ENCODE results near the gene ADGRG6. TPM values are rescaled to one million over a fixed set of nuclear protein-coding genes. Genes with fewer than 3 reads are reported as not detected.

Gene ADGRG6
- total and polyA plus RNA-seq, 4 donors, result 18.7 to 110 (median 45.7) TPM

DNA sequence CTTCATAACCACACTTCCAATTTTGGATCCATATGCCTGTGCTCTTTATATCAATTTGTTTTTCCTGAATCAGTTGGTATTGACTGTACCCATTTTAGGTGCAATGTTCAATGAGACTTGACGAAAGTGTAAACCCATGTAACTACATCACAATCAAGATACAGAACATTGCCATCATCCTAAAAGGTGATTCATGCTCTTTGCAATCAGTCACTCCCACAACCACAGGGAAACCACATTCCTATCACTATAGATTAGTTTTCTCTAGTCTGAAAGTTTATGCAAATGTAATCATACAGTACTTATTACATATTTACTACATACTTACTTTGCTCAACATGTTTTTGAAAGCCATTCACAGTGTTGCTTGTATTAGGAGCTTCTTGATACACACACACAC lies 167.4 kb downstream of the ADGRG6 start:
- Histone ChIP-seq H3K4me1 (ENCODE audit: control insufficient read depth in 4 of 4, insufficient read depth in 4 of 4, low read length in 3 of 4) (no peaks in the 10 kb centered on the region), H3K9ac (ENCODE audit: low read depth in 1 of 2, low read length in 2 of 2) (no peak overlapping the region), H3K4me3 (ENCODE audit: low read depth in 1 of 3, low read length in 3 of 3) (no peak overlapping the region), H3K27ac (ENCODE audit: low read depth in 1 of 2, low read length in 2 of 2) (no peak overlapping the region), H3K9me3 (ENCODE audit: control insufficient read depth in 4 of 4, low read length in 3 of 4) (peaks cover 0 to 3% (median 0%) of the 10 kb centered on the region in 4 donors), H3K36me3 (ENCODE audit: control insufficient read depth in 4 of 4, insufficient read depth in 3 of 4, low read depth in 1 of 4, low read length in 3 of 4) (no peaks in the 10 kb centered on the region), H3K27me3 (ENCODE audit: control insufficient read depth in 4 of 4, insufficient read depth in 4 of 4, low read length in 3 of 4) (no peaks in the 10 kb centered on the region)
- no peak for DNase-seq (ENCODE audit: low spot score)
- TF ChIP-seq YY1 (IDR thresholded peaks at IDR 0.05) (no peak), HNF4G (IDR thresholded peaks at IDR 0.05) (no peak), SP1 (IDR thresholded peaks at IDR 0.05) (no peak), EGR1 (IDR thresholded peaks at IDR 0.05; ENCODE audit: low read depth in 2 of 2) (no peak), FOXA2 (IDR thresholded peaks at IDR 0.05) (no peak), JUND (IDR thresholded peaks at IDR 0.05) (no peak), RXRA (IDR thresholded peaks at IDR 0.05) (no peak), GABPA (IDR thresholded peaks at IDR 0.05 in 1 of 2, conservative IDR thresholded peaks at IDR 0.05 in 1 of 2) (no peak), NR2F2 (IDR thresholded peaks at IDR 0.05) (no peak)
- TF ChIP-seq, protein P1, sequence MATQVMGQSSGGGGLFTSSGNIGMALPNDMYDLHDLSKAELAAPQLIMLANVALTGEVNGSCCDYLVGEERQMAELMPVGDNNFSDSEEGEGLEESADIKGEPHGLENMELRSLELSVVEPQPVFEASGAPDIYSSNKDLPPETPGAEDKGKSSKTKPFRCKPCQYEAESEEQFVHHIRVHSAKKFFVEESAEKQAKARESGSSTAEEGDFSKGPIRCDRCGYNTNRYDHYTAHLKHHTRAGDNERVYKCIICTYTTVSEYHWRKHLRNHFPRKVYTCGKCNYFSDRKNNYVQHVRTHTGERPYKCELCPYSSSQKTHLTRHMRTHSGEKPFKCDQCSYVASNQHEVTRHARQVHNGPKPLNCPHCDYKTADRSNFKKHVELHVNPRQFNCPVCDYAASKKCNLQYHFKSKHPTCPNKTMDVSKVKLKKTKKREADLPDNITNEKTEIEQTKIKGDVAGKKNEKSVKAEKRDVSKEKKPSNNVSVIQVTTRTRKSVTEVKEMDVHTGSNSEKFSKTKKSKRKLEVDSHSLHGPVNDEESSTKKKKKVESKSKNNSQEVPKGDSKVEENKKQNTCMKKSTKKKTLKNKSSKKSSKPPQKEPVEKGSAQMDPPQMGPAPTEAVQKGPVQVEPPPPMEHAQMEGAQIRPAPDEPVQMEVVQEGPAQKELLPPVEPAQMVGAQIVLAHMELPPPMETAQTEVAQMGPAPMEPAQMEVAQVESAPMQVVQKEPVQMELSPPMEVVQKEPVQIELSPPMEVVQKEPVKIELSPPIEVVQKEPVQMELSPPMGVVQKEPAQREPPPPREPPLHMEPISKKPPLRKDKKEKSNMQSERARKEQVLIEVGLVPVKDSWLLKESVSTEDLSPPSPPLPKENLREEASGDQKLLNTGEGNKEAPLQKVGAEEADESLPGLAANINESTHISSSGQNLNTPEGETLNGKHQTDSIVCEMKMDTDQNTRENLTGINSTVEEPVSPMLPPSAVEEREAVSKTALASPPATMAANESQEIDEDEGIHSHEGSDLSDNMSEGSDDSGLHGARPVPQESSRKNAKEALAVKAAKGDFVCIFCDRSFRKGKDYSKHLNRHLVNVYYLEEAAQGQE (IDR thresholded peaks at IDR 0.05), result no peak
- TF ChIP-seq, protein P2, sequence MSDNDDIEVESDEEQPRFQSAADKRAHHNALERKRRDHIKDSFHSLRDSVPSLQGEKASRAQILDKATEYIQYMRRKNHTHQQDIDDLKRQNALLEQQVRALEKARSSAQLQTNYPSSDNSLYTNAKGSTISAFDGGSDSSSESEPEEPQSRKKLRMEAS (IDR thresholded peaks at IDR 0.05), result no peak
- 77% methylated on average over 1 of the region's 1 CpG for WGBS

DNA sequence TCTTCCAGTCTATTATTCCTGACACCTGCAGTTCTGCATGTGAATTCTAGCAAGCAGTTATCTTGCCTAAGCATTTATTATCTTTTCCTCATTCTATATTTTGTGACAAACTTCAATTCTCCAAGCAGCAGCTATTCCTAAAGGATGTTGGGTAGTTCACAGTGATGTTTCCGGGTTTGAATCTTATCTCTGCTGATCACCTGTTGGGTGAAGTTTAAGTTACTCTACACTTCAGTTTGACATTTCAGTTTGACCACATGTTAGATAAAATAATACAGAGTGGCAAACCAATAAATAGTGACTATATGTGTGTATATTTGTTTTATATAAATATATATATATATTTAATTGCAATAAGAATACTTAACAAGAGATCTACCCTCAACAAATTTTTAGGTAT lies 168.6 kb downstream of the ADGRG6 start:
- no peak overlapping the region for H3K27ac ChIP-seq (ENCODE audit: low read depth in 1 of 2, low read length in 2 of 2)
- 64% methylated on average over 1 of the region's 1 CpG for WGBS
- peaks cover 0 to 3% (median 0%) of the 10 kb centered on the region in 4 donors for H3K9me3 ChIP-seq (ENCODE audit: control insufficient read depth in 4 of 4, low read length in 3 of 4)
- no peak overlapping the region for H3K4me3 ChIP-seq (ENCODE audit: low read depth in 1 of 3, low read length in 3 of 3)
- H3K36me3 ChIP-seq (ENCODE audit: control insufficient read depth in 4 of 4, insufficient read depth in 3 of 4, low read depth in 1 of 4, low read length in 3 of 4), result no peaks in the 10 kb centered on the region
- H3K27me3 ChIP-seq (ENCODE audit: control insufficient read depth in 4 of 4, insufficient read depth in 4 of 4, low read length in 3 of 4), result no peaks in the 10 kb centered on the region
- no peak for DNase-seq (ENCODE audit: low spot score)
- TF ChIP-seq FOXA2 (IDR thresholded peaks at IDR 0.05) (no peak), HNF4G (IDR thresholded peaks at IDR 0.05) (no peak), JUND (IDR thresholded peaks at IDR 0.05) (no peak), SP1 (IDR thresholded peaks at IDR 0.05) (no peak), GABPA (IDR thresholded peaks at IDR 0.05 in 1 of 2, conservative IDR thresholded peaks at IDR 0.05 in 1 of 2) (no peak), RXRA (IDR thresholded peaks at IDR 0.05) (no peak), RAD21 (IDR thresholded peaks at IDR 0.05) (no peak), YY1 (IDR thresholded peaks at IDR 0.05) (no peak), NR2F2 (IDR thresholded peaks at IDR 0.05) (no peak)
- TF ChIP-seq, protein P3, sequence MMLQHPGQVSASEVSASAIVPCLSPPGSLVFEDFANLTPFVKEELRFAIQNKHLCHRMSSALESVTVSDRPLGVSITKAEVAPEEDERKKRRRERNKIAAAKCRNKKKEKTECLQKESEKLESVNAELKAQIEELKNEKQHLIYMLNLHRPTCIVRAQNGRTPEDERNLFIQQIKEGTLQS (IDR thresholded peaks at IDR 0.05), result no peak
- TF ChIP-seq, protein P4, sequence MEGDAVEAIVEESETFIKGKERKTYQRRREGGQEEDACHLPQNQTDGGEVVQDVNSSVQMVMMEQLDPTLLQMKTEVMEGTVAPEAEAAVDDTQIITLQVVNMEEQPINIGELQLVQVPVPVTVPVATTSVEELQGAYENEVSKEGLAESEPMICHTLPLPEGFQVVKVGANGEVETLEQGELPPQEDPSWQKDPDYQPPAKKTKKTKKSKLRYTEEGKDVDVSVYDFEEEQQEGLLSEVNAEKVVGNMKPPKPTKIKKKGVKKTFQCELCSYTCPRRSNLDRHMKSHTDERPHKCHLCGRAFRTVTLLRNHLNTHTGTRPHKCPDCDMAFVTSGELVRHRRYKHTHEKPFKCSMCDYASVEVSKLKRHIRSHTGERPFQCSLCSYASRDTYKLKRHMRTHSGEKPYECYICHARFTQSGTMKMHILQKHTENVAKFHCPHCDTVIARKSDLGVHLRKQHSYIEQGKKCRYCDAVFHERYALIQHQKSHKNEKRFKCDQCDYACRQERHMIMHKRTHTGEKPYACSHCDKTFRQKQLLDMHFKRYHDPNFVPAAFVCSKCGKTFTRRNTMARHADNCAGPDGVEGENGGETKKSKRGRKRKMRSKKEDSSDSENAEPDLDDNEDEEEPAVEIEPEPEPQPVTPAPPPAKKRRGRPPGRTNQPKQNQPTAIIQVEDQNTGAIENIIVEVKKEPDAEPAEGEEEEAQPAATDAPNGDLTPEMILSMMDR (IDR thresholded peaks at IDR 0.05; ENCODE audit: low read depth, low read length, missing input control), result no peak
- TF ChIP-seq, protein P2 (IDR thresholded peaks at IDR 0.05), result no peak
- H3K4me1 ChIP-seq (ENCODE audit: control insufficient read depth in 4 of 4, insufficient read depth in 4 of 4, low read length in 3 of 4), result no peaks in the 10 kb centered on the region
- no peak overlapping the region for H3K9ac ChIP-seq (ENCODE audit: low read depth in 1 of 2, low read length in 2 of 2)

Measured in liver (tissue), 9 donors.